Osteoblast (primary cell): ENCODE results near the gene DECR2. TPM values are rescaled to one million over a fixed set of nuclear protein-coding genes. Genes with fewer than 3 reads are reported as not detected.
A peak's percentile ranks its signal among the peaks of the same experiment; 100 is the strongest.

ENCODE experiments used
- DNase-seq: peaks from one replicate; pipeline ENCODE4 v3.0.0; 2011; ENCODE audit warnings: low spot score, mixed read lengths; ENCODE audit not compliant: insufficient read length; ENCODE audit errors: missing footprints
- H2AFZ ChIP-seq: 2 replicates; pipeline ENCODE4 v1.6.0; 2011; ENCODE audit warnings: mild to moderate bottlenecking, low read length
- H3K27ac ChIP-seq: 2 replicates; pipeline ENCODE4 v1.5.1; 2011; ENCODE audit warnings: mild to moderate bottlenecking, low read depth, low read length, moderate library complexity
- H3K27me3 ChIP-seq: 2 replicates; pipeline ENCODE4 v1.6.0; 2012; ENCODE audit warnings: mild to moderate bottlenecking, control low read depth, inconsistent platforms, low read length, moderate library complexity; ENCODE audit not compliant: insufficient read depth
- H3K36me3 ChIP-seq: 2 replicates; pipeline ENCODE4 v1.5.1; 2011; ENCODE audit warnings: mild to moderate bottlenecking, low read length, control low read depth, moderate library complexity; ENCODE audit not compliant: insufficient read depth
- H3K4me1 ChIP-seq: 2 replicates; pipeline ENCODE4 v1.5.1; 2011; ENCODE audit warnings: mild to moderate bottlenecking, low read length, control low read depth, moderate library complexity; ENCODE audit not compliant: insufficient read depth
- H3K4me2 ChIP-seq: 2 replicates; pipeline ENCODE4 v1.6.0; 2011; ENCODE audit warnings: mild to moderate bottlenecking, low read length; ENCODE audit not compliant: insufficient read depth
- H3K4me3 ChIP-seq: fragments of 200-600 bp; sonication (generic); 3 replicates; pipeline ENCODE4 v1.5.1; 2012; ENCODE audit warnings: mild to moderate bottlenecking, low read length, inconsistent platforms; ENCODE audit not compliant: insufficient read depth
- H3K79me2 ChIP-seq: 2 replicates; pipeline ENCODE4 v1.6.0; 2012; ENCODE audit warnings: mild to moderate bottlenecking, low read length, control low read depth, inconsistent platforms; ENCODE audit not compliant: insufficient read depth
- H3K9me3 ChIP-seq: 2 replicates; pipeline ENCODE4 v1.5.1; 2011; ENCODE audit warnings: low read depth, low read length, control low read depth
- H4K20me1 ChIP-seq: 2 replicates; pipeline ENCODE4 v1.6.0; 2012; ENCODE audit warnings: mild to moderate bottlenecking, low read length, control low read depth; ENCODE audit not compliant: insufficient read depth
- total RNA-seq: library from RNA; depleted of rRNA; stranded (reverse); fragments of >200 nt; gene quantifications from 2 replicates; pipeline ENCODE4 v1.2.3, GENCODE V29; 2012
- TF ChIP-seq, protein P1 (sequence below): IDR thresholded peaks from 2 replicates; pipeline ENCODE4 v1.5.1; 2011; ENCODE audit warnings: mild to moderate bottlenecking, low read depth, low read length, moderate library complexity; ENCODE audit errors: extremely low read depth

DECR2 gene
- total RNA-seq, 1 donor: 18.1 TPM

DNA sequence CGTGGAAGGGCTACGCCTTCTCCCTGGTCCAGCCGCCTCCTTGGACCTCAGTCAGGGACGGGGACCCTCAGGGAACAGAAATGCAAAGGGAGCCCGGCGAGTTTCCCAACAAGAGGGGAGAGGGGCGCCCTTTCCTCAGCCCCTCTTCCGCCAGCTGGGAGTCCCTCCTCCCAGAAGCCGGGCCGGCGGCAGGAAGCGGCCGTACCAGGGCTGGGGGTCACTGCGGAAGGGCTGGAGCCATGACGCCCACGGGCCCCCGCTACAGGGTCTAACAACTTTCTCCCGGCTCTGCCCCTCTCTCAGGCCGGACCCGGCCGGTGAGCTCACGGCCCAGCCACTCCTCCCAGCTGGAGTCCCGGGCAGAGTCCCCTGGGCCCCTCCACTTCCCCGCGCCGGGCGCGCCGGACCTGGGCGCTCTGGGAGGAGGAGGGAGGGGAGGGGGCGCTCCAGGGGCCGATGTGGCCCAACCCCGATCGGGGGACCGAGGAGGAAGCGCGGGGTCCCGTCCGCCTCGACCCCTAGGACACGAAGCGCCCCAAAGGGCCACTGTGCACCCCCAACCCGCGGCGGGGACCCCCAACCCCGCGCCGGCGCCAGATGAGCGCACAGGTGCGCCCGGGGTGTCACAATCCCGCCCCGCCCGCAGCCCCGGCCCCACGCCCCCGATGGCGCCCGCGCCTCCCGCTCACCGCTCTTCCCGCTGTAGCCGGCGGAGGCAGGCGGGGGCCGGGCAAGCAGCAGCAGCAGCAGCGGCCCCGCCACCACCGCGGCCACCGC lies 20.5 kb upstream of the DECR2 start:
- Histone ChIP-seq H3K79me2 (peaks cover 30% of the 10 kb centered on the region), H4K20me1 (peaks cover 15% of the 10 kb centered on the region), H3K4me2 (peak overlapping the region; percentile 88), H3K4me3 (peak overlapping the region; percentile 83), H3K9me3 (no peaks in the 10 kb centered on the region), H2AFZ (peak overlapping the region; percentile 70), H3K4me1 (peaks cover 2% of the 10 kb centered on the region), H3K27ac (peak overlapping the region; percentile 23), H3K36me3 (peaks cover 8% of the 10 kb centered on the region), H3K27me3 (no peaks in the 10 kb centered on the region)
- peak; percentile 97 for DNase-seq
- TF ChIP-seq, protein P1, sequence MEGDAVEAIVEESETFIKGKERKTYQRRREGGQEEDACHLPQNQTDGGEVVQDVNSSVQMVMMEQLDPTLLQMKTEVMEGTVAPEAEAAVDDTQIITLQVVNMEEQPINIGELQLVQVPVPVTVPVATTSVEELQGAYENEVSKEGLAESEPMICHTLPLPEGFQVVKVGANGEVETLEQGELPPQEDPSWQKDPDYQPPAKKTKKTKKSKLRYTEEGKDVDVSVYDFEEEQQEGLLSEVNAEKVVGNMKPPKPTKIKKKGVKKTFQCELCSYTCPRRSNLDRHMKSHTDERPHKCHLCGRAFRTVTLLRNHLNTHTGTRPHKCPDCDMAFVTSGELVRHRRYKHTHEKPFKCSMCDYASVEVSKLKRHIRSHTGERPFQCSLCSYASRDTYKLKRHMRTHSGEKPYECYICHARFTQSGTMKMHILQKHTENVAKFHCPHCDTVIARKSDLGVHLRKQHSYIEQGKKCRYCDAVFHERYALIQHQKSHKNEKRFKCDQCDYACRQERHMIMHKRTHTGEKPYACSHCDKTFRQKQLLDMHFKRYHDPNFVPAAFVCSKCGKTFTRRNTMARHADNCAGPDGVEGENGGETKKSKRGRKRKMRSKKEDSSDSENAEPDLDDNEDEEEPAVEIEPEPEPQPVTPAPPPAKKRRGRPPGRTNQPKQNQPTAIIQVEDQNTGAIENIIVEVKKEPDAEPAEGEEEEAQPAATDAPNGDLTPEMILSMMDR: no peak

DNA sequence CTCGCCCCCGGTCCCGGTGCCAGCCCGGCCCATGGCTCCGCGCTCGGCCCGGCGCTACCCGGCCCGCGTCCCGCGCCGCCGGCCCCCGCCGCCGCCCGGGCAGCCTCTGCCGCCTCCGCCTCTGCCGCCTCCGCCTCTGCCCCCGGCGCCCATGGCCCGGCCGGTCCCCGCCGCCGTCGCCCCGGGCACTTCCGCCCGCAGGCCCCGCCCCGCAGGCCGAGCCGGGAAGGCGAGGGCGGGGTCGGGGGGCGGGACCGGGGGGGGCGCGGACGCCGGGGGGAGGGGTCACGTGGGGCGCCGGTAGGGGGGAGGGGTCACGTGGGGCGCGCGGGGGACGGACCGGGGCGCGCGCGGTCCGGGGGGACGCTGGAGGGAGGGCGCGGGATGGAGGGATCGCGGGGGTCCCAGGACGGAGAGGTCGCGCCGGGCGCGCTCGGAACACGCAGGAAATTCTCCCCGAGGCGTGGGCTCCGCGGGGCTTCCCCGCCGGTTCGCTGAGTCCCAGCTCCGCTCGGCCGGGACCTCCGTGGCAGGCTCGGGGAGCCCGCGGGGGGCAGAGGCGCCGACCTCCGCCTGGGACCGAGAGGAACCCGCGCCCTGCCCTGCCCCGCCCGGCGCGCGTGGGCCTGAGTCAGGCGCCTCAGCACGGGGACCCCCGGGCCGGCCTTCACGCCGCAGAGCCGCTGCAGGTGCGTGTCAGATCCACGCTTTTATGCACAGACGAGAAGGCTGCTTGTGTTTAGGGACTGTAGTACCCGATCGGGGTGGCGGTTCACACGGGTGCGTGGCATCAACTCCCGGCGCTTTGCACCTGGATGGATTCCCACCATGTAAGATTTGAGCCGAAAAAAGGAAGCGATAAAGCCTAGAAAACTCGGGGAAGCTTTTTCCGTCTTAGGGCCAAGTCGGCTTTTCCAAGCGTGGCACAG lies 19.6 kb upstream of the DECR2 start, which contains the start of gene PGAP6:
Gene PGAP6 (minus strand): TSS at position 190 of the 929 bp plus-strand sequence. CDS start 157 bp downstream, at position 33.
- Histone ChIP-seq H3K4me3 (peak within 1 kb of the TSS; percentile 83), H3K9me3 (no peaks in the 10 kb centered on the region), H4K20me1 (peaks cover 15% of the 10 kb centered on the region), H3K4me2 (peak within 1 kb of the TSS; percentile 92), H3K79me2 (peaks cover 30% of the 10 kb centered on the region), H3K27me3 (no peaks in the 10 kb centered on the region), H2AFZ (peak within 1 kb of the TSS; percentile 74), H3K4me1 (peaks cover 6% of the 10 kb centered on the region), H3K36me3 (no peaks in the 10 kb centered on the region), H3K27ac (peak within 1 kb of the TSS; percentile 23)
- TF ChIP-seq, protein P1: no peak
- peak; percentile 100 for DNase-seq

DNA sequence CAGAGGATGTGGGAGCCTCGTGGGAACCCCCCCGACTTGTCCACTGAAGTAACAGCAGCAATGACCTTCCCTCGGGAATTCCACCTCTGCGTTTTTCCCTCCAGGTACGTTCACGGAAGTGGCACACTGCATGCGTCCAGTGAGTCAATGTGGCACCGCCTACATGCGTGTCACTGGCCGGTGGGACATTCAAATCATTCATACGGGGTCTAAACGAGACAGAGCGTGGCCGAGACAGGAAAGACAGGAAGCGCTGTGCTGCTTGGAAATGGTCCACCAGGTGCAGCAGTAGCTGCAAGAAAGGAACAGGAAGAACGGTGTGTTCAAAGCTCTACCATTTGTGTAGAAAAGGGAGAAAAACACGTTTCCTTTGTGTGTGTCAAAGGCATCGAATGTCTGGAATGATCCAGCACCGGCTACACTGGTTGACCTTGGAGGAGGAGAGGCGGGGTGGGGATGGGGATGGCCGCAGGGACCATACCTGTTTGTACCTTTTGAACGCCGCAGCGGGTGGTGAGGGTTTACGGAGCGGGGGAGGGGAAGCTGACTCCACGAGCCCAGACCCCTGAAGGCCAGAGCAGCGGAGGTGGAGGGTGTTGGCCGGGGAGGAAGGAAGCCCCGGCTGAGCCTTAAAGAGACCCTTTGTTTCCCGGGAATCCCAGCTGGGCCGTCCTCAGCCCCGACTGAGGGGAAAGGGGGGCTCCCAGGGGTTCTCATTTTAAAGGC lies 18.2 kb upstream of the DECR2 start:
- DNase-seq: no peak
- peaks cover 29% of the 10 kb centered on the region for H3K79me2 ChIP-seq
- H3K27me3 ChIP-seq: no peaks in the 10 kb centered on the region
- no peak overlapping the region for H2AFZ ChIP-seq
- no peaks in the 10 kb centered on the region for H3K9me3 ChIP-seq
- H3K4me2 ChIP-seq: peak overlapping the region; percentile 92
- no peaks in the 10 kb centered on the region for H3K36me3 ChIP-seq
- H3K27ac ChIP-seq: no peak overlapping the region
- H3K4me3 ChIP-seq: no peak overlapping the region
- H4K20me1 ChIP-seq: peaks cover 13% of the 10 kb centered on the region
- TF ChIP-seq, protein P1: no peak
- H3K4me1 ChIP-seq: peaks cover 13% of the 10 kb centered on the region
